ENCODE data around the gene SOS1. TPM values are rescaled to one million over a fixed set of nuclear protein-coding genes. Genes with fewer than 3 reads are reported as not detected.
A peak's percentile ranks its signal among the peaks of the same experiment; 100 is the strongest.

Gene SOS1
- total and polyA plus RNA-seq, 2 of the 13 experiments (the other 11 are each of a cell fraction or from before 2014, with no cell fraction given) = 20.8 to 60.4 TPM

DNA sequence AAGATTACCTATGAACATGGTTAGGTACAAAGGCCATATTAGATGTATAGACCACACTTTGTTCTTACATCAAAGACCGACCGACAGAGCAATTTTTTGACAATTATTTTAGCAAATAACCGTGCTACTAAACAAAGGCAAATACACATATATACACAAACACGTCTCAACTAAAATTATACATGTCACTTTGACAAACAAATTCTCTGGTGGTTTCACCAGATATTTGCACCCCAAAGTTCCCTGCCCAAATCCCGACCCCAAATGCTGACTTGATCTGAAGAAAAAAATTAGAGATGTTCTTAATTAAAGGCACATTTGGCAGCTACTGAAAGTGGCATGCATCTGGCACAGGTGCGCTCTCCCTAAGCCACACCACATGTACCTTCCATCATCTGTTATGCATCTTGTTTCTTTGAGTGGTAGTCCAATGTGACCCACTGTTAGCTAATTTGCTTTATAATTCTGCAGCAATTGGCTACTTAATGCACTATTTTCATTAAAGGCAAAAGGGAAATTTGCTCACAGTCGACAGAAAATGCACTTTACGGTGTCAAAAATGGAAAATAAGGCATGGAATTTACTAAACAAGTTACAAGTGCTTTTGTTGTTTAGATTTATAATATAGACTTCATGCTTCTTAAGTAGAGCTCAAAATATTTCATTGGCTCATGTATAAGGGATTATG lies 139.0 kb downstream of the SOS1 start (continued):
- TF ChIP-seq THAP11 (CRISPR knock-in tag; IDR thresholded peaks at IDR 0.05) (peak; percentile 59; the same call in 1 of the 2 replicates), ZNF691 (CRISPR knock-in tag; IDR thresholded peaks at IDR 0.05; ENCODE audit: borderline replicate concordance, low read depth) (no peak), EHMT2 (IDR thresholded peaks at IDR 0.05; ENCODE audit: borderline replicate concordance, low read depth, low read length) (peak; percentile 64; the same call in 1 of the 2 replicates), ZNF20 (CRISPR knock-in tag; IDR thresholded peaks at IDR 0.05) (no peak), MYC (CRISPR knock-in tag; IDR thresholded peaks at IDR 0.05; ENCODE audit: borderline replicate concordance) (no peak), NR2F1 (CRISPR knock-in tag; IDR thresholded peaks at IDR 0.05) (peak in 1 of 2 experiments; percentile 39; a peak in 2 of 4 replicates), RBFOX2 (IDR thresholded peaks at IDR 0.05; ENCODE audit: low read depth, low read length) (no peak), ZNF350 (CRISPR knock-in tag; IDR thresholded peaks at IDR 0.05; ENCODE audit: borderline replicate concordance, low read depth) (no peak), KLF15 (CRISPR knock-in tag; IDR thresholded peaks at IDR 0.05; ENCODE audit: borderline replicate concordance) (no peak), RXRB (CRISPR knock-in tag; IDR thresholded peaks at IDR 0.05; ENCODE audit: borderline replicate concordance) (peak; percentile 74; the same call in 1 of the 2 replicates), FOXK2 (IDR thresholded peaks at IDR 0.05) (0 out of 2 replicates have a peak, but pooled peaks have one; percentile 31), BCL6 (CRISPR knock-in tag; IDR thresholded peaks at IDR 0.05) (peak; percentile 64; the same call in 1 of the 2 replicates), ZNF160 (CRISPR knock-in tag; IDR thresholded peaks at IDR 0.05) (no peak), FOXJ3 (CRISPR knock-in tag; IDR thresholded peaks at IDR 0.05; ENCODE audit: borderline replicate concordance) (peak; percentile 96; the same call in 1 of the 2 replicates), CEBPG (CRISPR knock-in tag; IDR thresholded peaks at IDR 0.05) (peak; percentile 59), TBP (CRISPR knock-in tag; IDR thresholded peaks at IDR 0.05) (no peak), GLMP (CRISPR knock-in tag; IDR thresholded peaks at IDR 0.05; ENCODE audit: borderline replicate concordance) (no peak), TAF1 (CRISPR knock-in tag; IDR thresholded peaks at IDR 0.05) (no peak)
- TF ChIP-seq, protein P1, sequence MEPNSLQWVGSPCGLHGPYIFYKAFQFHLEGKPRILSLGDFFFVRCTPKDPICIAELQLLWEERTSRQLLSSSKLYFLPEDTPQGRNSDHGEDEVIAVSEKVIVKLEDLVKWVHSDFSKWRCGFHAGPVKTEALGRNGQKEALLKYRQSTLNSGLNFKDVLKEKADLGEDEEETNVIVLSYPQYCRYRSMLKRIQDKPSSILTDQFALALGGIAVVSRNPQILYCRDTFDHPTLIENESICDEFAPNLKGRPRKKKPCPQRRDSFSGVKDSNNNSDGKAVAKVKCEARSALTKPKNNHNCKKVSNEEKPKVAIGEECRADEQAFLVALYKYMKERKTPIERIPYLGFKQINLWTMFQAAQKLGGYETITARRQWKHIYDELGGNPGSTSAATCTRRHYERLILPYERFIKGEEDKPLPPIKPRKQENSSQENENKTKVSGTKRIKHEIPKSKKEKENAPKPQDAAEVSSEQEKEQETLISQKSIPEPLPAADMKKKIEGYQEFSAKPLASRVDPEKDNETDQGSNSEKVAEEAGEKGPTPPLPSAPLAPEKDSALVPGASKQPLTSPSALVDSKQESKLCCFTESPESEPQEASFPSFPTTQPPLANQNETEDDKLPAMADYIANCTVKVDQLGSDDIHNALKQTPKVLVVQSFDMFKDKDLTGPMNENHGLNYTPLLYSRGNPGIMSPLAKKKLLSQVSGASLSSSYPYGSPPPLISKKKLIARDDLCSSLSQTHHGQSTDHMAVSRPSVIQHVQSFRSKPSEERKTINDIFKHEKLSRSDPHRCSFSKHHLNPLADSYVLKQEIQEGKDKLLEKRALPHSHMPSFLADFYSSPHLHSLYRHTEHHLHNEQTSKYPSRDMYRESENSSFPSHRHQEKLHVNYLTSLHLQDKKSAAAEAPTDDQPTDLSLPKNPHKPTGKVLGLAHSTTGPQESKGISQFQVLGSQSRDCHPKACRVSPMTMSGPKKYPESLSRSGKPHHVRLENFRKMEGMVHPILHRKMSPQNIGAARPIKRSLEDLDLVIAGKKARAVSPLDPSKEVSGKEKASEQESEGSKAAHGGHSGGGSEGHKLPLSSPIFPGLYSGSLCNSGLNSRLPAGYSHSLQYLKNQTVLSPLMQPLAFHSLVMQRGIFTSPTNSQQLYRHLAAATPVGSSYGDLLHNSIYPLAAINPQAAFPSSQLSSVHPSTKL (CRISPR knock-in tag; IDR thresholded peaks at IDR 0.05) = peak; percentile 96
- TF ChIP-seq, protein P2, sequence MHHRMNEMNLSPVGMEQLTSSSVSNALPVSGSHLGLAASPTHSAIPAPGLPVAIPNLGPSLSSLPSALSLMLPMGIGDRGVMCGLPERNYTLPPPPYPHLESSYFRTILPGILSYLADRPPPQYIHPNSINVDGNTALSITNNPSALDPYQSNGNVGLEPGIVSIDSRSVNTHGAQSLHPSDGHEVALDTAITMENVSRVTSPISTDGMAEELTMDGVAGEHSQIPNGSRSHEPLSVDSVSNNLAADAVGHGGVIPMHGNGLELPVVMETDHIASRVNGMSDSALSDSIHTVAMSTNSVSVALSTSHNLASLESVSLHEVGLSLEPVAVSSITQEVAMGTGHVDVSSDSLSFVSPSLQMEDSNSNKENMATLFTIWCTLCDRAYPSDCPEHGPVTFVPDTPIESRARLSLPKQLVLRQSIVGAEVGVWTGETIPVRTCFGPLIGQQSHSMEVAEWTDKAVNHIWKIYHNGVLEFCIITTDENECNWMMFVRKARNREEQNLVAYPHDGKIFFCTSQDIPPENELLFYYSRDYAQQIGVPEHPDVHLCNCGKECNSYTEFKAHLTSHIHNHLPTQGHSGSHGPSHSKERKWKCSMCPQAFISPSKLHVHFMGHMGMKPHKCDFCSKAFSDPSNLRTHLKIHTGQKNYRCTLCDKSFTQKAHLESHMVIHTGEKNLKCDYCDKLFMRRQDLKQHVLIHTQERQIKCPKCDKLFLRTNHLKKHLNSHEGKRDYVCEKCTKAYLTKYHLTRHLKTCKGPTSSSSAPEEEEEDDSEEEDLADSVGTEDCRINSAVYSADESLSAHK (CRISPR knock-in tag; IDR thresholded peaks at IDR 0.05; ENCODE audit: borderline replicate concordance) = no peak
- TF ChIP-seq, protein P3, sequence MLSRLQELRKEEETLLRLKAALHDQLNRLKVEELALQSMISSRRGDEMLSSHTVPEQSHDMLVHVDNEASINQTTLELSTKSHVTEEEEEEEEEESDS (CRISPR knock-in tag; IDR thresholded peaks at IDR 0.05; ENCODE audit: borderline replicate concordance) = 0 out of 2 replicates have a peak, but pooled peaks have one; percentile 29

Data from HepG2 (cell line).